ENCODE measurements around the gene DET1.
"Not testable (repeated sequence)": the region's sequence is repeated elsewhere in the genome, so short reads cannot be mapped to it uniquely, and the experiment has no call there.

Gene DET1

DNA sequence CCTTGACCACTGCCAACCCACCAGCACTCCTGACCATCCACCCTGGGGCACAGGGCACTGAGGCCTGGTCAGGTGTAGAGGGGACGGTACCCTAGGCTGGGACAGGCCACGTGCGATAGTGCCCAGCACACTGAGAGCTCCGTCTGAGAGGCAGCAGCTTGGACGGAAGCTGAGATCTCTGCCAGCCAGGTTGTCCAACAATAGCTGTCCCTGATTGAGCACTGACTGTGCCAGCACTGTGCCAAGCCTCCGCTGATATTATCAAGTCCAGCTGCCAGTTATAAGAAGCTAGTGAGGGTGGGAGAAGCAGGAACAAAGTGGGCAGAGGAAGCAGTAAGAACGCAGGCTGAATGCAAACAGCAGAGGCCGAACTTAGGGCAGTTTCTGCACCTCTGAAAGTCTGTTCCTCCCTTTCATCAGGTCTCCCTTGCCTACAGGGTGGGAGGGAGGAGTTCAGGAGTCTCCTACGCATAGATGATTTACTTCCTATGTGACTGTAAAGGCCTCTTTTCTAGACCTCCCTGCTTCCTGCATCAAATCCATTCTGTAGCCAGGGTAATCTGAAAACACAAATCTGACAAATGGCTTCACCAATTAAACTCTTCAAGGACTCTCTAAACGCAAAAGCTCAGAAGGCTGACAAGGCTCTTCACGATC lies 49.2 kb downstream of the DET1 start:
- DNase-seq (ENCODE audit: low read depth in 2 of 2) = no peak

- no peak for DNase-seq (ENCODE audit: low read depth in 2 of 2)
These were observed 52.6 kb downstream of the DET1 start for GRCh38 chr15:88493844-88494243.

- no peak for DNase-seq (ENCODE audit: low read depth in 2 of 2)
These were observed 55.3 kb downstream of the DET1 start for GRCh38 chr15:88491158-88491557.

GRCh38 chr15:88490036-88490435 lies 56.4 kb downstream of the DET1 start:
- no peak for DNase-seq (ENCODE audit: low read depth in 2 of 2)

GRCh38 chr15:88489321-88489720 lies 57.2 kb downstream of the DET1 start:
- no peak for DNase-seq (ENCODE audit: low read depth in 2 of 2)

GRCh38 chr15:88487796-88488523 lies 58.5 kb downstream of the DET1 start:
- no peak for DNase-seq (ENCODE audit: low read depth in 2 of 2)

GRCh38 chr15:88487178-88487795 lies 59.2 kb downstream of the DET1 start:
- no peak for DNase-seq (ENCODE audit: low read depth in 2 of 2)

DNA sequence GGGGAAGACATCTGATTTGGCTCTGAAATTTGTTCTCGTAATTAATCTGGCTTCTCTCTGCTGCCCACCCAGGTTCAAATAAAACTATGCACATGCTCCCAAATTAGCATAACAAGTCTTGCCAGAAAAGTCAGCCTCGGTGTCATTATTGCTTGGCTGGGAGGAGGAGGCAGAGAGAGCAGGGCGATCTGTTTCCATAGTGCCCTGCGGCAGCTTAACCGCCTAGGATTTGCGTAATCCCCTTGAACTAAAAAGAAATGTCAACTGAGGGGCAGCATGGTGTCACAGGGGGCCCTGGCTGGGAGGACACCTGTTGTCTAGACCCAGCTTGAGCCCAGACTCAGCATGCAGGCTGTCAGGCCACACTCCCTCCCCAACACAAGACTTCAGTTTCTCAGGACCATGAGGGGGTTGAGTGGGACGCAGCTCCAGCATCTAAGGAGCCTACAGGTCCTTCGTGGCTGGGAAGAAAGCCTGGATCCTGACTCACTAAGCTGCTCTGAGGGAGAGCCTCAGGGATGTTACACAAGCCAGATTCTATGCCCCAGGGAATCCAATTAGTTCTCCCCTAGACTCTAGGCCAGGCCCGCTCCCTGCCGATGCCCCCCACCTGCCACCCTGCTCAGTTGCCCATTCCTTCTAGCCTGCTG lies 61.7 kb downstream of the DET1 start:
- DNase-seq (ENCODE audit: low read depth in 2 of 2) = no peak

DNA sequence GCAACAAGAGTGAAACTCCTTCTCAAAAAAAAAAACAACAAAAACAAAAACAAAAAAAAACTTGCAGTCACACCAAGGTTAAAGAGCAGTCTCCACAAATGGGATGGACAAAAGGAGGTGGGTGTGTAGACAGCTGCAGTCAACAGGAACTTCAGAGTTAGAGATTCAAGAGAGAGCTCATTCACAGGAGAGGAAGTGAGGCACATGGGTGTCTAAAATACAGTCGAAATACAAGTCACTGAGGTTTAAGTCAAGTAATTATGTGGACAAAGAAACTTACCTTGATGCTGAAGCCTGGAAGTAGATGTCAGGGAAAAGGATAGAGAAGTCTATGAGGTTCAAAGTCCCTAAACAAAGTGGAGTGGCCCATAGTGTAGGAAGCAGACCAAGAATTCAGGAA lies 64.2 kb downstream of the DET1 start:
- no peak for DNase-seq (ENCODE audit: low read depth in 2 of 2)

- no peak for DNase-seq (ENCODE audit: low read depth in 2 of 2)
These were observed 65.5 kb downstream of the DET1 start for GRCh38 chr15:88480981-88481380.

GRCh38 chr15:88479169-88479568 lies 67.3 kb downstream of the DET1 start:
- DNase-seq (ENCODE audit: low read depth in 2 of 2) = no peak

- DNase-seq (ENCODE audit: low read depth in 2 of 2) = no peak
These were observed 68.6 kb downstream of the DET1 start for GRCh38 chr15:88477904-88478303.

- no peak for DNase-seq (ENCODE audit: low read depth in 2 of 2)
These were observed 69.4 kb downstream of the DET1 start for GRCh38 chr15:88477126-88477525.

GRCh38 chr15:88476635-88477060 lies 69.8 kb downstream of the DET1 start:
- no peak for DNase-seq (ENCODE audit: low read depth in 2 of 2)

- DNase-seq (ENCODE audit: low read depth in 2 of 2) = not testable (repeated sequence)
These were observed 72.7 kb downstream of the DET1 start for GRCh38 chr15:88473661-88474293.

GRCh38 chr15:88472225-88472624 lies 74.3 kb downstream of the DET1 start:
- no peak for DNase-seq (ENCODE audit: low read depth in 2 of 2)

GRCh38 chr15:88470625-88471372 lies 75.7 kb downstream of the DET1 start:
- DNase-seq (ENCODE audit: low read depth in 2 of 2) = no peak

DNA sequence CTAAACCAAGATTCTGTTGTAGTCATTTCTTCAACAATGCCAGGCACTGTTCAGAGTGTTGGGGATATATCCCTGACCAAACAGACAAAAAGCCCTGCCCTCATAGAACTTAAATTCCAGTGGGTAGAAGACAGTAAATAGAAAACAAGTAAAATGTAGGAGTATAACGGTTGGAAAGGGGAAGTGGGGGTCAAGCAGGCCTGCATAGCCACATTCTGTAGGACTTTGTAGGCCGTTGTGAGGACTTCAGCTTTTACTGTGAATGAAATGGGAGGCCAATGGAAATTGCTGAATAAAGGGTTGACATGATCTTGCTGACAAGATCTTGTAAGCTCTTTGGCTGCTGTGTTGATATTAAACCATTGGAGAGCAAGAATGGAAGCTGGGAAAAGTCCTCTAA lies 77.2 kb downstream of the DET1 start:
- no peak for DNase-seq (ENCODE audit: low read depth in 2 of 2)

- not testable (repeated sequence) for DNase-seq (ENCODE audit: low read depth in 2 of 2)
These were observed 77.8 kb downstream of the DET1 start for GRCh38 chr15:88468721-88469120.

DNA sequence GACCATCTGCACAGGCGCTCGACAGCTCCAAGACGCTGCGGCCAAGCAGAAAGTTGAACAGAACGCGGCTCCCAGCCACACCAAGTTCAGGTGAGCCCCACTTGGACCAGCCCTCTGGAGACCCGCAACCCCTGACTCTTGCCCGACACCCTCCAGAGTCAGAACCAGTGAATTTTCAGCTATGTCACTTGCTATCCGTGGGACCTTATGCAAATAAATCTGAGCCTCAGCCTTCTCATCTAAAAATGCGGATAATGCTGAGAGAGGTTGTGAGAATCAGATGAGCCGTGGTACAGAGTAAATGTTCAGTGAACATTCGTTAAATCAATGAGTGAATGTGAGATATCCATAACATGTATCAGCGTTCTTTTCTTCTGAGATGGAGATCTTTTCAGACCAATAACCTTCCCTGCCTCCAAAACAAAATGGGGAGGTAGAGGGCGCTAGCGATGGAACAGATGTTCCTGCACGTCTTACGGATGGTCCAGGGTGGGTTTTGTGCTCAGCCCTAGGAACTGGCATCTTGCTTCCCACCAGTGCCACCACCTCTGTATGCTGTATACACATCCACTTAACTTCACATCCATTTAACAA lies 78.4 kb downstream of the DET1 start:
- DNase-seq (ENCODE audit: low read depth in 2 of 2) = no peak

All from fibroblast of skin of left biceps (primary cell).